SK-N-SH treated with all-trans-retinoic acid at 6 μM for 48 hours (cell line): Measurements from ENCODE around the gene RPL41.

Experiments
- ATAC-seq: fragments of 200-7000 bp; cut with Tn5 transposase; 3 replicates; pipeline ENCODE4 v1.9.1; 2020; ENCODE audit warnings: mild to moderate bottlenecking, moderate library complexity
- ARNTL ChIP-seq: fragments of 450-650 bp; formaldehyde crosslinking; IDR thresholded peaks from 2 replicates; pipeline ENCODE4 v1.5.0; 2020; ENCODE audit warnings: low read depth, mild to moderate bottlenecking, moderate library complexity, borderline replicate concordance
- BACH2 ChIP-seq: fragments of 250-450 bp; sonication (Bioruptor Pico); IDR thresholded peaks from 2 replicates; pipeline ENCODE4 v1.9.0; 2021; ENCODE audit warnings: mild to moderate bottlenecking, borderline replicate concordance
- CSDC2 ChIP-seq: fragments of 250-450 bp; sonication (Bioruptor Pico); IDR thresholded peaks from 2 replicates; pipeline ENCODE4 v1.5.0; 2020; ENCODE audit warnings: mild to moderate bottlenecking, moderate library complexity
- ESRRG ChIP-seq: fragments of 250-450 bp; sonication (Bioruptor Pico); IDR thresholded peaks from 2 replicates; pipeline ENCODE4 v1.6.1; 2021; ENCODE audit warnings: mild to moderate bottlenecking
- ISL1 ChIP-seq: fragments of 250-450 bp; sonication (Bioruptor Pico); IDR thresholded peaks from 2 replicates; pipeline ENCODE4 v2.1.2; 2022; ENCODE audit warnings: mild to moderate bottlenecking, moderate library complexity
- OSR1 ChIP-seq: fragments of 250-450 bp; sonication (Bioruptor Pico); IDR thresholded peaks from 2 replicates; pipeline ENCODE4 v1.8.0; 2022; ENCODE audit warnings: moderate library complexity, mild to moderate bottlenecking, inconsistent platforms
- PPARA ChIP-seq: fragments of 250-450 bp; sonication (Bioruptor Pico); IDR thresholded peaks from 2 replicates; pipeline ENCODE4 v1.5.0; 2020; ENCODE audit warnings: mild to moderate bottlenecking, borderline replicate concordance
- RARB ChIP-seq: fragments of 250-450 bp; sonication (Bioruptor Pico); IDR thresholded peaks from 2 replicates; pipeline ENCODE4 v1.8.0; 2021; ENCODE audit warnings: mild to moderate bottlenecking, moderate library complexity
- SNAI2 ChIP-seq: fragments of 250-450 bp; sonication (Bioruptor Pico); IDR thresholded peaks from 2 replicates; pipeline ENCODE4 v1.5.0; 2020; ENCODE audit warnings: mild to moderate bottlenecking, moderate library complexity
- TCF4 ChIP-seq: fragments of 250-450 bp; sonication (Bioruptor Pico); IDR thresholded peaks from 2 replicates; pipeline ENCODE4 v1.8.0; 2021; ENCODE audit warnings: mild to moderate bottlenecking, moderate library complexity, borderline replicate concordance
- TOX ChIP-seq: fragments of 250-450 bp; sonication (Bioruptor Pico); IDR thresholded peaks from 2 replicates; pipeline ENCODE4 v1.8.0; 2021; ENCODE audit warnings: mild to moderate bottlenecking, moderate library complexity, borderline replicate concordance
- ZC3H10 ChIP-seq: fragments of 250-450 bp; sonication (Bioruptor Pico); IDR thresholded peaks from 2 replicates; pipeline ENCODE4 v1.5.1; 2021; ENCODE audit warnings: mild to moderate bottlenecking, moderate library complexity
- ZFP30 ChIP-seq: fragments of 450-650 bp; formaldehyde crosslinking; IDR thresholded peaks from 2 replicates; pipeline ENCODE4 v1.5.0; 2022; ENCODE audit warnings: mild to moderate bottlenecking, moderate library complexity
- ZNF565 ChIP-seq: fragments of 450-650 bp; formaldehyde crosslinking; conservative IDR thresholded peaks from 2 replicates; pipeline ENCODE4 v1.5.0; 2020; ENCODE audit warnings: low read depth, mild to moderate bottlenecking, moderate library complexity
- ZNF70 ChIP-seq: fragments of 450-650 bp; formaldehyde crosslinking; IDR thresholded peaks from 2 replicates; pipeline ENCODE4 v1.5.0; 2020; ENCODE audit warnings: mild to moderate bottlenecking, moderate library complexity
- ZNF8 ChIP-seq: fragments of 450-650 bp; formaldehyde crosslinking; IDR thresholded peaks from 2 replicates; pipeline ENCODE4 v1.5.0; 2020; ENCODE audit warnings: mild to moderate bottlenecking, moderate library complexity
- TF ChIP-seq, protein P1 (sequence below): fragments of 250-450 bp; sonication (Bioruptor Pico); IDR thresholded peaks from 2 replicates; pipeline ENCODE4 v1.5.1; 2021; ENCODE audit warnings: mild to moderate bottlenecking, moderate library complexity
- TF ChIP-seq, protein P2 (sequence below): fragments of 250-450 bp; sonication (Bioruptor Pico); IDR thresholded peaks from 2 replicates; pipeline ENCODE4 v1.8.0; 2021; ENCODE audit warnings: low read depth, mild to moderate bottlenecking, moderate library complexity, borderline replicate concordance
- TF ChIP-seq, protein P3 (sequence below): fragments of 250-450 bp; sonication (Bioruptor Pico); IDR thresholded peaks from 2 replicates; pipeline ENCODE4 v1.5.0; 2020; ENCODE audit warnings: mild to moderate bottlenecking, moderate library complexity

The RPL41 gene

DNA sequence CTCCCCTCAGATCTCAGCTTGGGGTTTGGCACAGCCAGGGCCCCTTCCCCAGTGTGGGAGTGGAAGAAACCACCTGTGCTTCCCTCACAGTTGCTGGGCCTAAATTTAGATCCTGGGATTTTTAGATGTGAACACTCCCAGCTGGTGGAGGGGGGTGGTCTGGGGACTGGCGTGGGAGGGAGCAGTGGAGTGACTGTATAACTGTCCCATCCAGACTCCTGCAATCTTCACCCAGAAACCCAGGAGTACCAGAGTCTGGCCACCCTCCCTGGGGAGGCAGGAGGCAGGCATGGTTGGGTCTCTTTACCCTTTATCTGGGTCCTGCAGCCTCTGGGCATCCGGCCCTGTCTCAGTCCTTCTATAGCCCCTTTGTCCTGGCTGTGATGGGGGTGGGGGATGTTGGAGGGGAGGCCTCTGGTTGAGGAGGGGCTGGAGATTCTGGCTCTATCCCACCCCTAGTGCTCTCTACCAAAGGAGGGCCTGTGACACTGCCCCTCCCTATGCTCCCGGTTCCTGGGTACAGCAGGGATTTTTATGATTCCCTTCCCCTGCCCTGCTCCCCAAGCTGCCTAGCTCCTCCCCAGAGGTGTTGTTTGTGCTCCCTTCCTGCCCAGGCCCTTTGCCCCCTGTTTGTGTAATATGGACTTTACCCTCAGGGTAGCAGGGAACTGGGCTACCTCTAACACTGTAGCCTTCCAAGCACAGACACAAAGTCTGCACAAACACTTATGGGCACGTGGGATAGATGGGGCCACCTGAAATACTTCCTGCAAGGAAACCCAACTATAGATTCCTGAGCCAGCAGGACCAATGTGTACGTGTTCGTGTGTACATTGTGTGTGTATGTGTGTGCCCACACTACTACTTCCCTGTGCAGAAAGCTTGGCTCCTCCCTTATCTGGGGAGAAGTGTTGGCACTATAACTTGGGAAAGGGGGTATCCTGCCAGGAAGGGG lies 34.8 kb upstream of the RPL41 start:
- ATAC-seq = no peak
- TF ChIP-seq ESRRG (CRISPR knock-in tag) = no peak
- no peak for TF ChIP-seq SNAI2 (CRISPR knock-in tag)
- no peak for TF ChIP-seq PPARA (CRISPR knock-in tag)
- TF ChIP-seq, protein P1, sequence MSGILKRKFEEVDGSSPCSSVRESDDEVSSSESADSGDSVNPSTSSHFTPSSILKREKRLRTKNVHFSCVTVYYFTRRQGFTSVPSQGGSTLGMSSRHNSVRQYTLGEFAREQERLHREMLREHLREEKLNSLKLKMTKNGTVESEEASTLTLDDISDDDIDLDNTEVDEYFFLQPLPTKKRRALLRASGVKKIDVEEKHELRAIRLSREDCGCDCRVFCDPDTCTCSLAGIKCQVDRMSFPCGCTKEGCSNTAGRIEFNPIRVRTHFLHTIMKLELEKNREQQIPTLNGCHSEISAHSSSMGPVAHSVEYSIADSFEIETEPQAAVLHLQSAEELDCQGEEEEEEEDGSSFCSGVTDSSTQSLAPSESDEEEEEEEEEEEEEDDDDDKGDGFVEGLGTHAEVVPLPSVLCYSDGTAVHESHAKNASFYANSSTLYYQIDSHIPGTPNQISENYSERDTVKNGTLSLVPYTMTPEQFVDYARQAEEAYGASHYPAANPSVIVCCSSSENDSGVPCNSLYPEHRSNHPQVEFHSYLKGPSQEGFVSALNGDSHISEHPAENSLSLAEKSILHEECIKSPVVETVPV (CRISPR knock-in tag) = no peak
- TF ChIP-seq ZC3H10 (CRISPR knock-in tag) = no peak
- no peak for TF ChIP-seq OSR1
- TF ChIP-seq TOX (CRISPR knock-in tag) = no peak
- TF ChIP-seq RARB (CRISPR knock-in tag) = no peak
- TF ChIP-seq, protein P2, sequence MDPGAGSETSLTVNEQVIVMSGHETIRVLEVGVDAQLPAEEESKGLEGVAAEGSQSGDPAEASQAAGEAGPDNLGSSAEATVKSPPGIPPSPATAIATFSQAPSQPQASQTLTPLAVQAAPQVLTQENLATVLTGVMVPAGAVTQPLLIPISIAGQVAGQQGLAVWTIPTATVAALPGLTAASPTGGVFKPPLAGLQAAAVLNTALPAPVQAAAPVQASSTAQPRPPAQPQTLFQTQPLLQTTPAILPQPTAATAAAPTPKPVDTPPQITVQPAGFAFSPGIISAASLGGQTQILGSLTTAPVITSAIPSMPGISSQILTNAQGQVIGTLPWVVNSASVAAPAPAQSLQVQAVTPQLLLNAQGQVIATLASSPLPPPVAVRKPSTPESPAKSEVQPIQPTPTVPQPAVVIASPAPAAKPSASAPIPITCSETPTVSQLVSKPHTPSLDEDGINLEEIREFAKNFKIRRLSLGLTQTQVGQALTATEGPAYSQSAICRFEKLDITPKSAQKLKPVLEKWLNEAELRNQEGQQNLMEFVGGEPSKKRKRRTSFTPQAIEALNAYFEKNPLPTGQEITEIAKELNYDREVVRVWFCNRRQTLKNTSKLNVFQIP = no peak
- TF ChIP-seq ISL1 (CRISPR knock-in tag) = no peak
- no peak for TF ChIP-seq ZNF565 (CRISPR knock-in tag)
- TF ChIP-seq BACH2 (CRISPR knock-in tag) = no peak
- no peak for TF ChIP-seq ZFP30 (CRISPR knock-in tag)
- no peak for TF ChIP-seq ZNF8 (CRISPR knock-in tag)
- no peak for TF ChIP-seq TCF4 (CRISPR knock-in tag)

DNA sequence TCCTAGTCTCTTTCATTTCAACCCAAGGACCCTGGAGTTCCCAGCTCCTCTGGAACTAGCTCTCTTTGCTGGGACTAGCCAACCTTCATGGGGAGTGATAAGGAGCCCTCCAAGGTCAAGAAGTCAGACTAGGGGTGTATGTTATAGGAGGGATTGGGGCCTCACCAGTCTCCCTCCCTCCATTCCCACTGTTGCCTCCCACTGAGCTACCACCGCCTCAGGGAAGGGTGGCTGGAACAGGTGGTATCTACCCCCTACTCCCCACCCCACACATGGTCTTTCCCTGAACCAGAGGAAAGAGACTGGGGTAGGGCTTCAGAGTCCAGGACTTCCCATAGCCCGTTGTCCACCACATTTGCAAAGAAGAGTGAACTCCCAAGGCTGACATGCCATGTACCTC lies 34.1 kb upstream of the RPL41 start:
- no peak for TF ChIP-seq ZFP30 (CRISPR knock-in tag)
- TF ChIP-seq CSDC2 = no peak
- TF ChIP-seq ZNF565 (CRISPR knock-in tag) = no peak
- TF ChIP-seq TOX (CRISPR knock-in tag) = no peak
- no peak for TF ChIP-seq ZNF70 (CRISPR knock-in tag)
- TF ChIP-seq, protein P2 = no peak
- TF ChIP-seq BACH2 (CRISPR knock-in tag) = no peak
- TF ChIP-seq SNAI2 (CRISPR knock-in tag) = no peak
- no peak for TF ChIP-seq OSR1
- TF ChIP-seq ISL1 (CRISPR knock-in tag) = no peak
- ATAC-seq = no peak

DNA sequence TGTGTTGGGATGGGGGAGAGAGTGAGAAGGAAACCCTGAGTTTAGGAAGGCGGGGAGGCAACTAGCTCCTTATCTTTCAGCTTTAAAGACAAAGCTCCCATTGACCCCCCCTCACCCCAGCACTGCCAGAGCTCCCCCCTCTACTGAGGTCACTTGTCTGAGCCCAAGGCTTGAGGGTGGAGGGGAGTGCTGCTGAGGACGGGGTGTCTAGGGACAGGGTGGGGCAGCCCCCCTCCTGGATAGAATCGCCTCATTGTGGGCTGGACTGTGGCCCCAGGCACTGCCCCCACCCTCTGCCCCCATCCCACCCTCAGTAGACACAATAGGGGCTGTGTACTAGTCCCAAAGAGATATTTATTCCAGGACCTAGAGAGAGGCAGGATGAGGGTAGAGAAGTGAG lies 33.5 kb upstream of the RPL41 start:
- ATAC-seq = no peak
- TF ChIP-seq ZFP30 (CRISPR knock-in tag) (no peak), TOX (CRISPR knock-in tag) (no peak), ZNF70 (CRISPR knock-in tag) (no peak), ARNTL (CRISPR knock-in tag) (no peak), TCF4 (CRISPR knock-in tag) (no peak), ZC3H10 (CRISPR knock-in tag) (no peak), ZNF565 (CRISPR knock-in tag) (no peak)
- TF ChIP-seq, protein P1 (CRISPR knock-in tag) = no peak
- TF ChIP-seq, protein P3, sequence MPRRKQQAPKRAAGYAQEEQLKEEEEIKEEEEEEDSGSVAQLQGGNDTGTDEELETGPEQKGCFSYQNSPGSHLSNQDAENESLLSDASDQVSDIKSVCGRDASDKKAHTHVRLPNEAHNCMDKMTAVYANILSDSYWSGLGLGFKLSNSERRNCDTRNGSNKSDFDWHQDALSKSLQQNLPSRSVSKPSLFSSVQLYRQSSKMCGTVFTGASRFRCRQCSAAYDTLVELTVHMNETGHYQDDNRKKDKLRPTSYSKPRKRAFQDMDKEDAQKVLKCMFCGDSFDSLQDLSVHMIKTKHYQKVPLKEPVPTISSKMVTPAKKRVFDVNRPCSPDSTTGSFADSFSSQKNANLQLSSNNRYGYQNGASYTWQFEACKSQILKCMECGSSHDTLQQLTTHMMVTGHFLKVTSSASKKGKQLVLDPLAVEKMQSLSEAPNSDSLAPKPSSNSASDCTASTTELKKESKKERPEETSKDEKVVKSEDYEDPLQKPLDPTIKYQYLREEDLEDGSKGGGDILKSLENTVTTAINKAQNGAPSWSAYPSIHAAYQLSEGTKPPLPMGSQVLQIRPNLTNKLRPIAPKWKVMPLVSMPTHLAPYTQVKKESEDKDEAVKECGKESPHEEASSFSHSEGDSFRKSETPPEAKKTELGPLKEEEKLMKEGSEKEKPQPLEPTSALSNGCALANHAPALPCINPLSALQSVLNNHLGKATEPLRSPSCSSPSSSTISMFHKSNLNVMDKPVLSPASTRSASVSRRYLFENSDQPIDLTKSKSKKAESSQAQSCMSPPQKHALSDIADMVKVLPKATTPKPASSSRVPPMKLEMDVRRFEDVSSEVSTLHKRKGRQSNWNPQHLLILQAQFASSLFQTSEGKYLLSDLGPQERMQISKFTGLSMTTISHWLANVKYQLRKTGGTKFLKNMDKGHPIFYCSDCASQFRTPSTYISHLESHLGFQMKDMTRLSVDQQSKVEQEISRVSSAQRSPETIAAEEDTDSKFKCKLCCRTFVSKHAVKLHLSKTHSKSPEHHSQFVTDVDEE (CRISPR knock-in tag) = no peak
